Measurements from ENCODE around the gene FRRS1. TPM values are rescaled to one million over a fixed set of nuclear protein-coding genes. Genes with fewer than 3 reads are reported as not detected.

The FRRS1 gene
- total and polyA plus RNA-seq, 10 of the 15 experiments (the other 5 are each of a cell fraction or from before 2014, with no cell fraction given): 0.13 to 18.9 (median 8.0) TPM

GRCh38 chr1:99675292-99675691 lies 91.1 kb downstream of the FRRS1 start (continued):
- no peak for TF ChIP-seq NKRF (conservative IDR thresholded peaks at IDR 0.05)
- no peak for TF ChIP-seq ZBTB11 (CRISPR knock-in tag; IDR thresholded peaks at IDR 0.05)

- H3K9ac ChIP-seq (ENCODE audit: control insufficient read depth, insufficient read depth, low read length): no peak overlapping the region
- BruUV-seq (replicated peaks): no TSS peak
- no peaks in the 10 kb centered on the region for H3K36me3 ChIP-seq (ENCODE audit: control insufficient read depth in 2 of 2, insufficient read depth in 2 of 2, low read length in 1 of 2)
- H3K79me2 ChIP-seq (ENCODE audit: control insufficient read depth, insufficient read depth, low read length): no peaks in the 10 kb centered on the region
- in situ Hi-C loops (cut with MboI): no loop called here
- no peak overlapping the region for H2AFZ ChIP-seq (ENCODE audit: control insufficient read depth, low read depth, low read length)
- POLR2A ChIA-PET: no interaction called here
- no peak overlapping the region for H3K4me3 ChIP-seq
- H3K27ac ChIP-seq (ENCODE audit: control insufficient read depth, insufficient read depth): no peak overlapping the region
- no peak for ATAC-seq
- RAD21 ChIA-PET (ENCODE audit: unreplicated experiment): no interaction called here
- intact Hi-C loops (cut with micrococcal nuclease; ENCODE audit: unreplicated experiment): no loop called here
- no peak overlapping the region for H3K4me2 ChIP-seq (ENCODE audit: control insufficient read depth, insufficient read depth)
- no peaks in the 10 kb centered on the region for H3K27me3 ChIP-seq (replicated peaks in 1 of 2; ENCODE audit: control insufficient read depth in 2 of 2, insufficient read depth in 2 of 2, low read length in 1 of 2)
- SMC1A ChIA-PET (ENCODE audit: uncharacterized antibody, unreplicated experiment): interaction anchor here (1.4 to 1.7 kb wide), 3 partner anchors 9 to 27 kb away, joined by 3 to 7 read pairs (median 4); no protein-coding TSS in a partner anchor
- no peaks in the 10 kb centered on the region for H4K20me1 ChIP-seq (ENCODE audit: control insufficient read depth, insufficient read depth)
- H3K4me1 ChIP-seq (ENCODE audit: control insufficient read depth, insufficient read depth, low read length): no peaks in the 10 kb centered on the region
- CTCF ChIA-PET: interaction anchor here (0.5 to 2.3 kb wide), 5 partner anchors 9 to 32 kb away, joined by 3 to 10 read pairs (median 4); no protein-coding TSS in a partner anchor
- 7% methylated on average over 6 of the region's 6 CpGs for WGBS (ENCODE audit: insufficient coverage, insufficient replicate concordance, low lambda C conversion rate, missing lambda C conversion rate)
- DNase-seq (ENCODE audit: low read depth, low spot score): no peak
- H3K9me3 ChIP-seq (replicated peaks; ENCODE audit: control insufficient read depth, insufficient read depth, low read length): no peaks in the 10 kb centered on the region
- FAIRE-seq: no peak
- TF ChIP-seq BACH1 (IDR thresholded peaks at IDR 0.05; ENCODE audit: borderline replicate concordance): no peak
- TF ChIP-seq TCF3 (IDR thresholded peaks at IDR 0.05; ENCODE audit: borderline replicate concordance, insufficient read depth, low read depth, low read length): no peak
- TF ChIP-seq POLR2AphosphoS5 (IDR thresholded peaks at IDR 0.05; ENCODE audit: low read length): no peak
- TF ChIP-seq PAX8 (IDR thresholded peaks at IDR 0.05): no peak
- TF ChIP-seq IRF5 (IDR thresholded peaks at IDR 0.05; ENCODE audit: borderline replicate concordance): no peak
- TF ChIP-seq FOXK2 (IDR thresholded peaks at IDR 0.05): no peak
- TF ChIP-seq EP300 (IDR thresholded peaks at IDR 0.05; ENCODE audit: borderline replicate concordance in 1 of 2, control insufficient read depth in 1 of 2, low read depth in 2 of 2, low read length in 2 of 2): no peak
- no peak for TF ChIP-seq SMAD5 (IDR thresholded peaks at IDR 0.05; ENCODE audit: low read depth)
- TF ChIP-seq PML (IDR thresholded peaks at IDR 0.05; ENCODE audit: low read length): no peak
- no peak for TF ChIP-seq KLF5 (IDR thresholded peaks at IDR 0.05; ENCODE audit: partially characterized antibody)
- no peak for TF ChIP-seq ZNF274 (IDR thresholded peaks at IDR 0.05; ENCODE audit: insufficient read depth, insufficient read length)
- TF ChIP-seq ZSCAN29 (IDR thresholded peaks at IDR 0.05): no peak
Observed at GRCh38 chr1:99674115-99675064, 92.0 kb downstream of the FRRS1 start.
